Activated CD4-positive, alpha-beta T cell treated with anti-CD3 and anti-CD28 coated beads, Interleukin-2, amount 50 U/mL, for 16 hours (primary cell): ENCODE measurements around the gene KCNQ5.
"Not testable (repeated sequence)": the region's sequence is repeated elsewhere in the genome, so short reads cannot be mapped to it uniquely, and the experiment has no call there.

Source experiments
- DNase-seq: peaks from one replicate; pipeline ENCODE4 v3.0.0-alpha.2; 2020

KCNQ5 gene

DNA sequence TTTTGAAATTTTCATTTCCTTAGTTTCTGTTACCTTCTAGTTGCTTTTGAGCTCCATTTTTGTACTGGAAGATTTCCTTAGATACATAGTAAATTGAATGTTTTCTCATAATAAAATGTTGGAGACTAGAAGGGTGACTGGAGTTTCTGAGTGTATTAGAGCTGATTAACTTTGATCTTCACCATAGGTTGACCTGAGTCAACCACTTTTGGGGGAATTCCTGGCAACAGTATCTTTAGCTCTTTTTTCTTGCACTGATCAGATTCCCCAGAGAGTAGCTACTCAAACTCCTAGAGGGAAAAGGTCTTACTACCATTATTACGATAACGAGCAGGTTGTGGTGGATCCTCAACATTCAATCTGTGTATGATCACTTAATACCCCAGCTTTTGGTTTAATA lies 530.7 kb downstream of the KCNQ5 start:
- no peak for DNase-seq

GRCh38 chr6:73152966-73153757 lies 531.3 kb downstream of the KCNQ5 start:
- no peak for DNase-seq

GRCh38 chr6:73156793-73157767 lies 535.2 kb downstream of the KCNQ5 start:
- no peak for DNase-seq

GRCh38 chr6:73157870-73158269 lies 536.0 kb downstream of the KCNQ5 start:
- no peak for DNase-seq

DNA sequence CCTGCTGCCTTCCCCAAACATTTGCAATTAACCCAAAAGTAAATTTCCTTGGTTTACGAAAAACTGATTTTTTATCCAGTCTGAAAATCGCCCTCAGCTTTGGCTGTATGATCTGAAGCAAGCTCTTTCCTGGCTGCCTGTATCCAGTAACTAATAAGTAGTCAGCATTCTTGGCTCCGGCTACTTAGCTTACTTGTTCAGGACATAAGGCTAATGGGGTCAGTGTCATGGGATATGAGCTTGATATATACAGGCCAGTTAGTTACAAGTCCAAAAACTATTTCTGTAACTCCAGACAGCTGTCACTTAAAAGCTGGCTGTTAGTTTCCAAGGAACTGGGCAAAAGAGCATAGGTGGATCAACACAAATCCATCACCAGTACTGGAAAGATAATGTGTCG lies 547.2 kb downstream of the KCNQ5 start:
- DNase-seq = no peak

DNA sequence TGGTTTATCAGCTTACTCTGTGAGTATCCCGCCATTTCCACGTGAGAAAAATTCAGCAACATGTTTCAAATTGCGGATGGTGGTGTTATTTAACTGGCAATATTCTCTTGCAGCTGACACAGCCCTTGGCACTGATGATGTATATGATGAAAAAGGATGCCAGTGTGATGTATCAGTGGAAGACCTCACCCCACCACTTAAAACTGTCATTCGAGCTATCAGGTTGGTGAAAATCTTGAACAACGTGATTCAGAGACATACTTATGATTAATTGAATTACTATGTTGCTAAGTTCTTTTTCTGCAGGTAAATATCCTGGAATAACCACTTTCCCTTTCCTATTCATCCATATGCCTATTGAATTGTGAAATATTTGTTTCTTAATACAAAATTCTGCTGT lies 547.8 kb downstream of the KCNQ5 start:
- DNase-seq = no peak

GRCh38 chr6:73174646-73175045 lies 552.8 kb downstream of the KCNQ5 start:
- no peak for DNase-seq

GRCh38 chr6:73176057-73176456 lies 554.2 kb downstream of the KCNQ5 start:
- DNase-seq = no peak

DNA sequence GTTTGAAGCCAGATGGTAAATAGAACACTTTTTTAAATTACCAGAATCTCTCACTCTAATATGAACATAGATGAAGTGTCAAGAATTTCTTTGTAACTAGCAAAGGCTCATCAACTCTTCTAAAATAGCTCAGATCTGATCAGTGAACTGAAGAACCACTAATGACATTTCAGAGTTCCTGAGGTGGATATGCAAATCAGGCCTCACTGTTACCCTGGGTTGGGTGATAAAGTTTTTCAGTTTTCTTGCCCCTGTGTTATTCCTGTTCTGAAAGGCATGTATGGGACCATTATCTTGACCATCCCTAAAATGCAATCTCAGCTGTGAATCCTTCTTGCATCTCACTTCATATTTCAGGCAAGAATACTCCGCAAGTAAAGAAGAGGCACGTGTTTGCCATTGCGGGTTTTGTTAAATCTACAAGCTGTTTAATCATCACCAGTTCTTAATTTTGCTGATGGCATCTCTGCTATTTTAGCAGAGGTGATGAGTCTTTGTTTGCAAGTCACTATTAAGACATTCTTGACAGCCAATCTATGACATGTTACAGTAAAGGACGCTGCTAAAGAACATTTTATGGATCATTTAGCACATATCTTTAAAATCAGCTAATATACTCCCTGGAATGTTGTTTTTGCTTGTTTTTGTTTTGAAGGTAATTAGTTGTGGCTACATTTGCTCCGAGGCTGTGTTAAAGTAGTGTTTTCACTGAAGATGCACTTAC lies 555.5 kb downstream of the KCNQ5 start:
- no peak for DNase-seq

DNA sequence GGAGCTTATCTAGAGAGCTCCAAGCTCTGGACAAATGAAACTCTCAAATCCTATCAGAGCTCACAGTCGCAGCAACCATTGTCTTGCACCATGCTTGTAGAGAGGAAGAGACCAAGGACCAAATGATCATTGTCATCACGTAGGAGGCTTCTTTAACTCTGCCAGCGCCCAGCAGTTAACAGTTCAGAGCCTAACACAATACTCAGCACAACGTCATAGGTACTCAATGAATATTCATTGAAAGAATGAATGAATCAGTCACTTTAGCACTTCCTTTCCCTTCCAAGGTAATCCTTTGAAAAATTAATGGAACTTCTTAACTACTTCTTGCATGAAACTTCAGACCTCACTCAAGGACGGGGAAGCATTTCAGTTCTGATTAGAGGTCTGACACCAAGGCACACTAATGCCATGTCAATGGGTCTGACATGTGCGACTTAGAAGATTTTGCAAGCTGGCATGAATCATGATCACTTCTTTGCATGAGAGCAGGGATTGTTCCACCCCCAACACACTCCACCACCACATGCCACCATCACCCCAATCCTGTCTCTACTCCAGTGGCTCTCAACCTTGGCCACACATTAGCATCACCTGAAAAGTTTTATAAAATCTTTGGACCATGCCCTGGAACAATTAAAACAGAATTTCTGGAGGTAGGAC lies 558.3 kb downstream of the KCNQ5 start:
- no peak for DNase-seq

GRCh38 chr6:73180763-73181619 lies 559.1 kb downstream of the KCNQ5 start:
- DNase-seq = peak; percentile 48

DNA sequence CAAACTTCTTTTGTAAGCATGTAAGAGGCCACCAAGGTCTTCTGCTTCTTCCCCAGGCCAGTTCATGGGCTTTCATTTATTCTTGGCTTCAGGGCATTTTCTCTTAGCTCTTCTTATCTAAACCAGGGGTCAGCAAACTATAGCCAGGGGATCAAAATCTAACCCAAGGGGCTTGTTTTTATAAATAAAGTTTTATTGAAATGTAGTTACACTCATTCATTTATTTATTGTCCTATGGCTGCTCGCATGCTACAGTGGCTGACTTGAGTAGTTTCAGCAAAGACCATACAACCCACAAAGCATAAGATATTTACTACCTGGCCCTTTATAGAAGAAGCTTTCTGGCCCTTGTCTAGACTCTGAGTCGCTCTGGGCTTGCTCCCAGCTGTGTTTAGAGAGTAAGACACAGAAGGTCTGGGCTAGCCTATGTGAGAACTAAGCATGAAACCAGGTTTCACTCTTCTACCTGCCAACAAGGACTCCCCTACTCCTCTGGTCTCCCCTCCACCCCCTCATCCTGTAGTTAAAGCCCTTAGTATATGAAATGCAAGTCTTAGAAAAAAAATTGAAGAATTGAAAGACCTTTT lies 560.2 kb downstream of the KCNQ5 start:
- DNase-seq = no peak

DNA sequence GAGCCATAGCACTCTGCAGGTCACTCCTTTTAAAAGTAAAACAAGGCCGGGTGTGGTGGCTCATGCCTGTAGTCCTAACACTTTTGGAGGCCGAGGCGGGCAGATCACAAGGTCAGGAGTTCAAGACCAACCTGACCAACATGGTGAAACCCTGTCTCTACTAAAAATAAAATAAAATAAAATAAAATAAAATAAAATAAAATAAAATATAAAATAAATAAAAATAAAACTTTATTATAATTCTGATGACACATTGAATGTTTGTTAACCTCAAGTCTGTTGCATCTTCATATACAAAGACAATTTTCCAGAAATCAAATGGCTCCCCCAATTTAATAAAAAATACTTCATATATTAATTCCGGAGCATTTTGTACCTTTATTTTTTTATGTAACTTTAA lies 571.4 kb downstream of the KCNQ5 start:
- not testable (repeated sequence) for DNase-seq

GRCh38 chr6:73194744-73195143 lies 572.9 kb downstream of the KCNQ5 start:
- DNase-seq = no peak

- no peak for DNase-seq
These were observed 578.4 kb downstream of the KCNQ5 start for GRCh38 chr6:73200247-73200646.

DNA sequence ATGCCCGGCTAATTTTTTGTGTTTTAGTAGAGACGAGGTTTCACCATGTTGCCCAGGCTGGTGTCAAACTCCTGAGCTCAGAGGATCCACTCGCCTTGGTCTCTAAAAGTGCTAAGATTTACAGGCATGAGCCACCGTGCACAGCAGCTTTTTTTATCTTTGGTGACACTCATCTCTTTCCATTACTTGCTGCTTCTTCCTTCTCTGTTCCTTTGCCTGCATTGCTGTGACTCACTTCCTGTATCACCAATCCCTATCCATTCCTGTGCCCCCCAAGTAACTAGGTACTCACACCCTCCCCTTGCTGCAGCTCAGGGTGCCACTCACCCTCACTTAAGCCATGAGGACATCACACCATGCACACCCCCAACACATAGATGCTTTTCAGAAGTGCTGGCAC lies 578.9 kb downstream of the KCNQ5 start:
- DNase-seq = no peak

- no peak for DNase-seq
These were observed 581.2 kb downstream of the KCNQ5 start for GRCh38 chr6:73203098-73203497.

DNA sequence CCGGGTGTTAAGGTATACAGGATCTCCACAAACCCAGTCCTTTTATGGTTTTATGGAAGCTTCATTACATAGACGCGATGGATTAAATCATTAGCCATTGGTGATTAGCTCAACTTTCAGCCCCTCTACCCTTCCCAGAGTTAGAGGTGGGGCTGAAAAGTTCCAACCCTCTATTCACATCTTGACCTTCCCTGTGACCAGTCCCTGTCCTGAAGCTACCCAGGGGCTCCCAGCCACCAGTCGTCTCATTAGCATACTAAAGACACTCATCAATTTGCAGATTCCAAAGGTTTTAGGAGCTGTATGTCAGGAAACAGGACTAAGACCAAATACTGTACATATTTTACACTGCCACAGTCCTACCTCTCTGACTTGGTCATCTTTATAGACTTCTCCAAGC lies 582.4 kb downstream of the KCNQ5 start:
- DNase-seq = no peak

GRCh38 chr6:73207221-73207837 lies 585.5 kb downstream of the KCNQ5 start:
- no peak for DNase-seq

- DNase-seq = no peak
These were observed 587.3 kb downstream of the KCNQ5 start for GRCh38 chr6:73209117-73209516.

- DNase-seq = no peak
These were observed 595.0 kb downstream of the KCNQ5 start for GRCh38 chr6:73216859-73217258.
